GM19238 (cell line): ENCODE data around the gene NRG2.

Experiments used
- DNase-seq: peaks from one replicate; pipeline ENCODE4 v3.0.0; 2011; ENCODE audit warnings: low spot score; ENCODE audit not compliant: insufficient read length

The NRG2 gene

GRCh38 chr5:139950436-139950835, 92.7 kb downstream of the NRG2 start:
- no peak for DNase-seq

- DNase-seq: no peak
Observed at GRCh38 chr5:139949710-139950109, 93.4 kb downstream of the NRG2 start.

GRCh38 chr5:139947727-139948126, 95.4 kb downstream of the NRG2 start:
- no peak for DNase-seq

GRCh38 chr5:139946440-139946839, 96.7 kb downstream of the NRG2 start:
- no peak for DNase-seq

GRCh38 chr5:139946006-139946405, 97.1 kb downstream of the NRG2 start:
- no peak for DNase-seq

GRCh38 chr5:139942243-139942642, 100.9 kb downstream of the NRG2 start:
- no peak for DNase-seq

- no peak for DNase-seq
Observed at GRCh38 chr5:139930406-139930805, 112.7 kb downstream of the NRG2 start.

GRCh38 chr5:139926797-139927503, 116.1 kb downstream of the NRG2 start:
- DNase-seq: no peak

GRCh38 chr5:139925650-139926640, 117.2 kb downstream of the NRG2 start:
- DNase-seq: no peak

- DNase-seq: no peak
Observed at GRCh38 chr5:139925216-139925562, 117.9 kb downstream of the NRG2 start.

GRCh38 chr5:139924294-139925215, 118.5 kb downstream of the NRG2 start:
- DNase-seq: no peak

- no peak for DNase-seq
Observed at GRCh38 chr5:139919308-139919707, 123.8 kb downstream of the NRG2 start.

- DNase-seq: no peak
Observed at GRCh38 chr5:139915834-139916233, 127.3 kb downstream of the NRG2 start.

GRCh38 chr5:139915266-139915665, 127.8 kb downstream of the NRG2 start:
- DNase-seq: no peak

- DNase-seq: no peak
Observed at GRCh38 chr5:139914218-139914807, 128.8 kb downstream of the NRG2 start.

- no peak for DNase-seq
Observed at GRCh38 chr5:139912804-139913203, 130.3 kb downstream of the NRG2 start.

GRCh38 chr5:139912158-139912557, 130.9 kb downstream of the NRG2 start:
- no peak for DNase-seq

- DNase-seq: no peak
Observed at GRCh38 chr5:139911425-139912120, 131.5 kb downstream of the NRG2 start.

GRCh38 chr5:139910901-139911300, 132.2 kb downstream of the NRG2 start:
- DNase-seq: no peak

- DNase-seq: no peak
Observed at GRCh38 chr5:139910036-139910435, 133.1 kb downstream of the NRG2 start.
